RPMI7951 (cell line): ENCODE measurements around the gene FLACC1. TPM values are rescaled to one million over a fixed set of nuclear protein-coding genes. Genes with fewer than 3 reads are reported as not detected.
"Not testable (repeated sequence)": the region's sequence is repeated elsewhere in the genome, so short reads cannot be mapped to it uniquely, and the experiment has no call there.

Experiments
- DNase-seq: peaks from one replicate; pipeline ENCODE4 v3.0.0-alpha.2; 2012; ENCODE audit warnings: low read depth
- total RNA-seq: library from RNA; depleted of rRNA; stranded (reverse); fragments of >200 nt; shearing (Covaris generic); gene quantifications from 2 replicates; pipeline ENCODE4 v1.2.3, GENCODE V29; 2014; rRNA removed

The FLACC1 gene
- 1.3 and 1.5 TPM in 2 replicates for total RNA-seq

- DNase-seq = peak; percentile 95
These were observed at the start of gene FLACC1 for GRCh38 chr2:201357221-201357620. FLACC1 (minus strand) TSS chr2:201357345; CDS start chr2:201351404, 5,941 bp downstream.

- peak; percentile 69 for DNase-seq
These were observed 49.0 kb upstream of the FLACC1 start for GRCh38 chr2:201406077-201406662.

- no peak for DNase-seq
These were observed 47.6 kb upstream of the FLACC1 start for GRCh38 chr2:201404699-201405280.

GRCh38 chr2:201403880-201404279 is 46.7 kb upstream of the FLACC1 start:
- peak; percentile 81 for DNase-seq

- peak; percentile 29 for DNase-seq
These were observed 45.8 kb upstream of the FLACC1 start for GRCh38 chr2:201402651-201403562.

- DNase-seq = no peak
These were observed 44.7 kb upstream of the FLACC1 start for GRCh38 chr2:201401815-201402214.

GRCh38 chr2:201396595-201396994 is 39.5 kb upstream of the FLACC1 start:
- DNase-seq = no peak

GRCh38 chr2:201383136-201383535 is 26.0 kb upstream of the FLACC1 start:
- DNase-seq = no peak

GRCh38 chr2:201378496-201379397 is 21.6 kb upstream of the FLACC1 start:
- no peak for DNase-seq

- no peak for DNase-seq
These were observed 20.1 kb upstream of the FLACC1 start for GRCh38 chr2:201377218-201377617.

GRCh38 chr2:201369775-201370174 is 12.6 kb upstream of the FLACC1 start:
- DNase-seq = no peak

GRCh38 chr2:201369318-201369717 is 12.2 kb upstream of the FLACC1 start:
- not testable (repeated sequence) for DNase-seq

GRCh38 chr2:201366146-201366545 is 9.0 kb upstream of the FLACC1 start:
- no peak for DNase-seq

GRCh38 chr2:201363857-201364560 is 6.9 kb upstream of the FLACC1 start:
- DNase-seq = peak; percentile 77

GRCh38 chr2:201362396-201362795 is 5.3 kb upstream of the FLACC1 start:
- DNase-seq = peak; percentile 48

GRCh38 chr2:201361078-201361733 is 4.1 kb upstream of the FLACC1 start:
- DNase-seq = no peak

- no peak for DNase-seq
These were observed 3.1 kb upstream of the FLACC1 start for GRCh38 chr2:201360256-201360655.

- DNase-seq = peak; percentile 64
These were observed 1.5 kb upstream of the FLACC1 start for GRCh38 chr2:201358684-201359083.

- no peak for DNase-seq
These were observed 4.0 kb downstream of the FLACC1 start for GRCh38 chr2:201353116-201353515.

GRCh38 chr2:201350879-201351278 is 6.3 kb downstream of the FLACC1 start:
- DNase-seq = no peak
